BJ (cell line): ENCODE measurements around the gene HSD11B1. TPM values are rescaled to one million over a fixed set of nuclear protein-coding genes. Genes with fewer than 3 reads are reported as not detected.
A peak's percentile ranks its signal among the peaks of the same experiment; 100 is the strongest.

Experiments
- CTCF ChIA-PET: fragments of 350-600 bp; formaldehyde crosslinking; extraction: SDS; loops from one replicate; lab custom pipeline; 2021; ENCODE audit warnings: antibody characterized with exemption, inconsistent platforms; lab: Yijun Ruan, JAX
- POLR2A ChIA-PET: fragments of 300-600 bp; sonication (Branson Sonifier 250); formaldehyde crosslinking; extraction: SDS; loops from one replicate; lab custom pipeline; 2021; ENCODE audit warnings: antibody characterized with exemption; lab: Charles Lee
- DNase-seq: peaks from one replicate; pipeline ENCODE4 v3.0.0-alpha.2; 2011; ENCODE audit warnings: low read depth
- H3K27me3 ChIP-seq: 2 replicates; pipeline ENCODE4 v1.6.0; 2011; ENCODE audit warnings: low read length; ENCODE audit not compliant: control insufficient read depth, insufficient read depth
- H3K36me3 ChIP-seq: 2 replicates; pipeline ENCODE4 v1.5.1; 2011; ENCODE audit warnings: low read length; ENCODE audit not compliant: control insufficient read depth, insufficient read depth
- H3K4me3 ChIP-seq: 2 replicates; pipeline ENCODE4 v1.5.1; 2011; ENCODE audit warnings: low read depth, mild to moderate bottlenecking, control low read depth, low read length
- polyA plus RNA-seq: library from polyadenylated mRNA; depleted of rRNA; stranded (reverse); fragments of >200 nt; gene quantifications from 2 replicates; pipeline ENCODE4 v1.2.3, GENCODE V29; 2011
- TF ChIP-seq, protein P1 (sequence below): IDR thresholded peaks from 2 replicates; pipeline ENCODE4 v1.5.1; 2011; ENCODE audit warnings: low read depth, mild to moderate bottlenecking, control low read depth, inconsistent platforms, low read length, moderate library complexity; ENCODE audit not compliant: insufficient read depth

HSD11B1 gene
- polyA plus RNA-seq, 1 experiment = 0.15 TPM

GRCh38 chr1:209767706-209768105 lies 63.1 kb downstream of the HSD11B1 start:
- POLR2A ChIA-PET = no interaction called here

DNA sequence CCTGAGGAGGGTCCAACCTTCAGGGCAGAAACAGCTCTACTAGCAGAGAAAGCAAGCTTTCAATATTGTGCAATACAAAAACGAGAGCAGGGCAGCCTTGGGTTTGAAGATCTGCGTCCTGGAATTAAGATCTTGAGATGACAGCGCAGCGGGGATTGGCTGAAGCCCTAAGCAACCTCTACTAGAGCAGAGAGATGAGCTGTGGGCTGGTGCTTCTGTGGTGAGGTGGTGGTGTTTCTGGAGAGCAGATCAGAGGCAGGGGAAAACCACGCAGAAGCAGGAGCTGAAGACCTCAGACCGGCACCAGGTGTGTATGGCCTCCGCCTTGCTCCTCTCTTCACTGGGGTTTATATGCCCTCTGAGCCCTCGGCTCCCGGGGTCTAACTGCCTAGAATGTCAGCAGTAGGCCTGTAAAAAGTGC lies 63.7 kb downstream of the HSD11B1 start:
- H3K27me3 ChIP-seq = no peaks in the 10 kb centered on the region; the same call in 1 of the 2 replicates
- ChIA-PET CTCF (interaction anchor here (2.0 kb wide), 1 partner anchor 21 kb away, joined by 6 read pairs; no protein-coding TSS in a partner anchor), POLR2A (no interaction called here)
- TF ChIP-seq, protein P1, sequence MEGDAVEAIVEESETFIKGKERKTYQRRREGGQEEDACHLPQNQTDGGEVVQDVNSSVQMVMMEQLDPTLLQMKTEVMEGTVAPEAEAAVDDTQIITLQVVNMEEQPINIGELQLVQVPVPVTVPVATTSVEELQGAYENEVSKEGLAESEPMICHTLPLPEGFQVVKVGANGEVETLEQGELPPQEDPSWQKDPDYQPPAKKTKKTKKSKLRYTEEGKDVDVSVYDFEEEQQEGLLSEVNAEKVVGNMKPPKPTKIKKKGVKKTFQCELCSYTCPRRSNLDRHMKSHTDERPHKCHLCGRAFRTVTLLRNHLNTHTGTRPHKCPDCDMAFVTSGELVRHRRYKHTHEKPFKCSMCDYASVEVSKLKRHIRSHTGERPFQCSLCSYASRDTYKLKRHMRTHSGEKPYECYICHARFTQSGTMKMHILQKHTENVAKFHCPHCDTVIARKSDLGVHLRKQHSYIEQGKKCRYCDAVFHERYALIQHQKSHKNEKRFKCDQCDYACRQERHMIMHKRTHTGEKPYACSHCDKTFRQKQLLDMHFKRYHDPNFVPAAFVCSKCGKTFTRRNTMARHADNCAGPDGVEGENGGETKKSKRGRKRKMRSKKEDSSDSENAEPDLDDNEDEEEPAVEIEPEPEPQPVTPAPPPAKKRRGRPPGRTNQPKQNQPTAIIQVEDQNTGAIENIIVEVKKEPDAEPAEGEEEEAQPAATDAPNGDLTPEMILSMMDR = no peak
- DNase-seq = no peak
- no peak overlapping the region for H3K4me3 ChIP-seq
- H3K36me3 ChIP-seq = no peaks in the 10 kb centered on the region

More at GRCh38 chr1:209767706-209768105, 63.1 kb downstream of the HSD11B1 start:
- TF ChIP-seq, protein P1 = no peak
- no peaks in the 10 kb centered on the region; the same call in 1 of the 2 replicates for H3K27me3 ChIP-seq
- no peaks in the 10 kb centered on the region for H3K36me3 ChIP-seq
- H3K4me3 ChIP-seq = no peak overlapping the region
- CTCF ChIA-PET = interaction anchor here (2.0 kb wide), 1 partner anchor 20 kb away, joined by 6 read pairs; no protein-coding TSS in a partner anchor
- no peak for DNase-seq

- POLR2A ChIA-PET = no interaction called here
- CTCF ChIA-PET = interaction anchor here (0.9 to 2.0 kb wide), 3 partner anchors 14 to 54 kb away, joined by 3 to 6 read pairs (median 4); no protein-coding TSS in a partner anchor
- no peak overlapping the region for H3K4me3 ChIP-seq
- DNase-seq = peak; percentile 53
- TF ChIP-seq, protein P1 = no peak
- H3K27me3 ChIP-seq = no peaks in the 10 kb centered on the region; the same call in 1 of the 2 replicates
- no peaks in the 10 kb centered on the region for H3K36me3 ChIP-seq
Measured at GRCh38 chr1:209769171-209769904, 64.7 kb downstream of the HSD11B1 start.

GRCh38 chr1:209769971-209770370 lies 65.3 kb downstream of the HSD11B1 start:
- TF ChIP-seq, protein P1 = no peak
- H3K4me3 ChIP-seq = no peak overlapping the region
- no peaks in the 10 kb centered on the region; the same call in 1 of the 2 replicates for H3K27me3 ChIP-seq
- H3K36me3 ChIP-seq = no peaks in the 10 kb centered on the region
- DNase-seq = no peak
- CTCF ChIA-PET = interaction anchor here (0.9 to 1.6 kb wide), 3 partner anchors 13 to 53 kb away, joined by 3 to 4 read pairs (median 4); no protein-coding TSS in a partner anchor
- POLR2A ChIA-PET = no interaction called here

DNA sequence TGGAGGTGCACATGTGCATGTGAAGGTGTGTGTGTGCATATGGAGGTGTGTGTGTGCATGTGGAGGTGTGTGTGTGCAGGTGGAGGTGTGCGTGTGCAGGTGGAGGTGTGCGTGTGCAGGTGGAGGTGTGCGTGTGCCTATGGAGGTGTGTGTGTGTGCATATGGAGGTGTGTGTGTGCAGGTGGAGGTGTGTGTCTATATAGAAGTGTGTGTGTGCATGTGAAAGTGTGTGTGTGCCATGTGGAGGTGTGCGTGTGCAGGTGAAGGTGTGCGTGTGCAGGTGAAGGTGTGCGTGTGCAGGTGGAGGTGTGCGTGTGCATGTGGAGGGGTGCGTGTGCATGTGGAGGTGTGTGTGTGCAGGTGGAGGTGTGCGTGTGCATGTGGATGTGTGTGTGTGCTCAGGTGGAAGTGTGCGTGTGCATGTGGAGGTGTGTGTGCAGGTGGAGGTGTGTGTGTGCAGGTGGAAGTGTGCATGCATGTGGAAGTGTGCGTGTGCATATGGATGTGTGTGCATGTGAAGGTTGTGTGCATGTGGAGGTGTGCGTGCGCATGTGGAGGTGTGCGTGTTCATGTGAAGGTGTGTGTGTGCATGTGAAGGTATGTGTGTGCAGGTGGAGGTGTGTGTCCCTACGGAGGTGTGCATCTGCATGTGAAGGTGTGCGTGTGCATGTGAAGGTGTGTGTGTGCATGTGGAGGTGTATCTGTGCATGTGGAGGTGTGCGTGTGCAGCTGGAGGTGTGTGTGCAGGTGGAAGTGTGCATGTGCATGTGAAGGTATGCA lies 66.2 kb downstream of the HSD11B1 start:
- TF ChIP-seq, protein P1 = no peak
- CTCF ChIA-PET = no interaction called here

More for the DNA sequence above, 66.2 kb downstream of the HSD11B1 start:
- POLR2A ChIA-PET = no interaction called here
- Histone ChIP-seq H3K27me3 (no peaks in the 10 kb centered on the region; the same call in 1 of the 2 replicates), H3K4me3 (no peak overlapping the region), H3K36me3 (no peaks in the 10 kb centered on the region)
- DNase-seq = no peak
